ENCODE results near the gene TRPM1. TPM values are rescaled to one million over a fixed set of nuclear protein-coding genes. Genes with fewer than 3 reads are reported as not detected.

The TRPM1 gene
- total RNA-seq, 1 donor from 2014 or later = not detected

- TF ChIP-seq CTCF (IDR thresholded peaks at IDR 0.05) = no peak
- H3K27me3 Mint-ChIP-seq (ENCODE audit: unreplicated experiment) = peaks cover 13% of the 10 kb centered on the region
- peaks cover 1% of the 10 kb centered on the region for H3K36me3 Mint-ChIP-seq (ENCODE audit: unreplicated experiment)
- DNase-seq (ENCODE audit: extremely low spot score, unreplicated experiment) = no peak
- no peak overlapping the region for H3K4me3 Mint-ChIP-seq (ENCODE audit: unreplicated experiment)
- H3K9me3 Mint-ChIP-seq (ENCODE audit: unreplicated experiment) = no peaks in the 10 kb centered on the region
- H3K4me1 Mint-ChIP-seq (ENCODE audit: unreplicated experiment) = peaks cover 2% of the 10 kb centered on the region
- no peak overlapping the region for H3K27ac Mint-ChIP-seq (ENCODE audit: unreplicated experiment)
Observed at GRCh38 chr15:30999729-31000128, 101.8 kb downstream of the TRPM1 start.

- Mint-ChIP-seq H3K27me3 (ENCODE audit: unreplicated experiment) (peaks cover 3% of the 10 kb centered on the region), H3K36me3 (ENCODE audit: unreplicated experiment) (no peaks in the 10 kb centered on the region), H3K4me3 (ENCODE audit: unreplicated experiment) (no peak overlapping the region), H3K4me1 (ENCODE audit: unreplicated experiment) (peaks cover 1% of the 10 kb centered on the region), H3K9me3 (ENCODE audit: unreplicated experiment) (no peaks in the 10 kb centered on the region), H3K27ac (ENCODE audit: unreplicated experiment) (no peak overlapping the region)
- no peak for TF ChIP-seq CTCF (IDR thresholded peaks at IDR 0.05)
- DNase-seq (ENCODE audit: extremely low spot score, unreplicated experiment) = no peak
Observed at GRCh38 chr15:30997270-30997669, 104.3 kb downstream of the TRPM1 start.

- peaks cover 12% of the 10 kb centered on the region for H3K4me1 Mint-ChIP-seq (ENCODE audit: unreplicated experiment)
- H3K27ac Mint-ChIP-seq (ENCODE audit: unreplicated experiment) = peak overlapping the region; percentile 86
- H3K36me3 Mint-ChIP-seq (ENCODE audit: unreplicated experiment) = no peaks in the 10 kb centered on the region
- H3K4me3 Mint-ChIP-seq (ENCODE audit: unreplicated experiment) = peak overlapping the region; percentile 78
- no peaks in the 10 kb centered on the region for H3K9me3 Mint-ChIP-seq (ENCODE audit: unreplicated experiment)
- H3K27me3 Mint-ChIP-seq (ENCODE audit: unreplicated experiment) = no peaks in the 10 kb centered on the region
- DNase-seq (ENCODE audit: extremely low spot score, unreplicated experiment) = no peak
- TF ChIP-seq CTCF (IDR thresholded peaks at IDR 0.05) = no peak
Observed at GRCh38 chr15:30992249-30992864, 109.2 kb downstream of the TRPM1 start.

GRCh38 chr15:30991255-30992235 lies 110.0 kb downstream of the TRPM1 start, which contains the start of gene MTMR10:
Gene MTMR10 (minus strand): TSS chr15:30991628. CDS start chr15:30991506, 122 bp downstream.
- H3K36me3 Mint-ChIP-seq (ENCODE audit: unreplicated experiment) = peaks cover 3% of the 10 kb centered on the region
- peak within 1 kb of the TSS; percentile 91 for H3K27ac Mint-ChIP-seq (ENCODE audit: unreplicated experiment)
- H3K9me3 Mint-ChIP-seq (ENCODE audit: unreplicated experiment) = no peaks in the 10 kb centered on the region
- no peak for TF ChIP-seq CTCF (IDR thresholded peaks at IDR 0.05)
- no peaks in the 10 kb centered on the region for H3K27me3 Mint-ChIP-seq (ENCODE audit: unreplicated experiment)
- peaks cover 12% of the 10 kb centered on the region for H3K4me1 Mint-ChIP-seq (ENCODE audit: unreplicated experiment)
- H3K4me3 Mint-ChIP-seq (ENCODE audit: unreplicated experiment) = peak within 1 kb of the TSS; percentile 96
- peak; percentile 94 for DNase-seq (ENCODE audit: extremely low spot score, unreplicated experiment)

Measured in osteocyte (in vitro differentiated cells).